Measurements from ENCODE around the gene ZNF610. TPM values are rescaled to one million over a fixed set of nuclear protein-coding genes. Genes with fewer than 3 reads are reported as not detected.
"Not testable (repeated sequence)": the region's sequence is repeated elsewhere in the genome, so short reads cannot be mapped to it uniquely, and the experiment has no call there.

The ZNF610 gene
- total RNA-seq, 6 donors from 2014 or later, result 1.7 to 5.3 (median 2.7) TPM

- H3K27me3 ChIP-seq, result no peaks in the 10 kb centered on the region
- peaks cover 4 to 47% (median 23%) of the 10 kb centered on the region in 4 donors for H3K9me3 ChIP-seq
- H3K4me3 ChIP-seq, result peak overlapping the region; percentile 63 to 76 (median 67)
- peak overlapping the region; percentile 75 to 93 (median 88) for H3K27ac ChIP-seq
- H3K4me1 ChIP-seq, result peaks cover 6 to 9% (median 8%) of the 10 kb centered on the region in 4 donors
- ATAC-seq (ENCODE audit: low FRiP score in 2 of 2), result peak in 1 of 2 donors; percentile 20
- 5 to 6% methylated on average over 9 of the region's 9 CpGs for WGBS, 2 donors
- H3K36me3 ChIP-seq, result no peaks in the 10 kb centered on the region
- DNase-seq, result no peak
- TF ChIP-seq POLR2A (IDR thresholded peaks at IDR 0.05) (no peak), POLR2AphosphoS5 (IDR thresholded peaks at IDR 0.05) (no peak), CTCF (IDR thresholded peaks at IDR 0.05) (no peak), EP300 (IDR thresholded peaks at IDR 0.05) (no peak)
Measured at GRCh38 chr19:52336791-52337381, 843 bp downstream of the ZNF610 start.

GRCh38 chr19:52339022-52339421, 3.0 kb downstream of the ZNF610 start:
- ATAC-seq (ENCODE audit: low FRiP score in 2 of 2); H3K4me3 ChIP-seq; H3K27ac ChIP-seq; H3K36me3 ChIP-seq; H3K27me3 ChIP-seq; H3K4me1 ChIP-seq; DNase-seq: not testable (repeated sequence)
- 80 to 86% methylated on average over 3 of the region's 3 CpGs for WGBS, 2 donors
- H3K9me3 ChIP-seq, result peaks cover 0 to 29% (median 5%) of the 10 kb centered on the region in 4 donors

- Histone ChIP-seq H3K36me3 (peaks cover 0 to 12% (median 3%) of the 10 kb centered on the region in 4 donors), H3K27ac (no peak overlapping the region), H3K4me3 (no peak overlapping the region), H3K9me3 (peaks cover 0 to 13% (median 3%) of the 10 kb centered on the region in 4 donors), H3K4me1 (no peaks in the 10 kb centered on the region), H3K27me3 (no peaks in the 10 kb centered on the region)
- TF ChIP-seq POLR2AphosphoS5 (IDR thresholded peaks at IDR 0.05) (no peak), CTCF (IDR thresholded peaks at IDR 0.05) (peak; percentile 29 to 62 (median 52)), EP300 (IDR thresholded peaks at IDR 0.05) (no peak), POLR2A (IDR thresholded peaks at IDR 0.05) (no peak)
- 23 to 28% methylated on average over 4 to 8 of the region's 8 CpGs for WGBS, 2 donors
- ATAC-seq (ENCODE audit: low FRiP score in 2 of 2), result peak; percentile 57 to 64
- DNase-seq, result peak in 1 of 2 donors; percentile 30
Measured at GRCh38 chr19:52343548-52343947, 7.5 kb downstream of the ZNF610 start.

GRCh38 chr19:52345162-52345561, 9.1 kb downstream of the ZNF610 start:
- DNase-seq, result no peak
- peaks cover 0 to 18% (median 6%) of the 10 kb centered on the region in 4 donors for H3K9me3 ChIP-seq
- WGBS, 2 donors, result 81 to 91% methylated on average over 6 of the region's 6 CpGs

GRCh38 chr19:52351512-52351911, 15.5 kb downstream of the ZNF610 start:
- Histone ChIP-seq H3K4me3 (no peak overlapping the region), H3K9me3 (peaks cover 0 to 22% (median 5%) of the 10 kb centered on the region in 4 donors), H3K36me3 (peaks cover 3 to 65% (median 27%) of the 10 kb centered on the region in 4 donors), H3K27me3 (no peaks in the 10 kb centered on the region), H3K4me1 (no peaks in the 10 kb centered on the region), H3K27ac (no peak overlapping the region)
- DNase-seq (no peak), ATAC-seq (ENCODE audit: low FRiP score in 2 of 2) (peak in 1 of 2 donors; percentile 15)
- TF ChIP-seq POLR2A (IDR thresholded peaks at IDR 0.05), result no peak
- TF ChIP-seq CTCF (IDR thresholded peaks at IDR 0.05), result no peak
- no peak for TF ChIP-seq POLR2AphosphoS5 (IDR thresholded peaks at IDR 0.05)
- no peak for TF ChIP-seq EP300 (IDR thresholded peaks at IDR 0.05)
- 75 to 84% methylated on average over 8 to 9 of the region's 9 CpGs for WGBS, 2 donors

More at GRCh38 chr19:52345162-52345561, 9.1 kb downstream of the ZNF610 start:
- no peaks in the 10 kb centered on the region for H3K4me1 ChIP-seq
- H3K27ac ChIP-seq, result no peak overlapping the region
- no peak for ATAC-seq (ENCODE audit: low FRiP score in 2 of 2)
- no peak overlapping the region for H3K4me3 ChIP-seq
- H3K36me3 ChIP-seq, result peaks cover 3 to 28% (median 7%) of the 10 kb centered on the region in 4 donors
- no peaks in the 10 kb centered on the region for H3K27me3 ChIP-seq
- TF ChIP-seq POLR2AphosphoS5 (IDR thresholded peaks at IDR 0.05), result no peak
- no peak for TF ChIP-seq POLR2A (IDR thresholded peaks at IDR 0.05)
- no peak for TF ChIP-seq EP300 (IDR thresholded peaks at IDR 0.05)
- TF ChIP-seq CTCF (IDR thresholded peaks at IDR 0.05), result no peak

All from upper lobe of left lung (tissue), 6 donors.